Suppressor macrophage (primary cell): ENCODE results near the gene SEPSECS.

Source experiments
- DNase-seq, 4 experiments: peaks; one replicate each; pipeline ENCODE4 v3.0.0-alpha.2; 2020 to 2022

The SEPSECS gene

DNA sequence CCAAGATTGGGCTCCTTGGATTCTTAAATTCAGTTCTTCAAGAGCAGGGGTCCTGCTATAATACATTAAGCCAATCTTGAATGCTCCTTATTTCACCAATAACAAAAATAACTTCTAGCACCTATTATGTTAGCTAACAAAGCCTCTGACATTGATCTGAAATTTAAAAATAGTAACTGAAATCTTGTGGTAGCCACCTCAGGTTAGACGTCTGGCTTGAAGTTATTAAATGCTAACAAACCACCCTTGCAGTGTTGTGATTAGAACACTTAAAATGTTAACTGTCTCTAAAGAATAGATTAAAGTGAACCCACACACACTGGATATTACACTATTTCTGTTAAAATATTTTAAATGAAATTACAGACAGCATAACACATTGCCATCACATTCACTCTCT, 79.7 kb downstream of the SEPSECS start:
- DNase-seq, result no peak

GRCh38 chr4:25078523-25078922, 81.7 kb downstream of the SEPSECS start:
- DNase-seq, result no peak

GRCh38 chr4:25076625-25077398, 83.4 kb downstream of the SEPSECS start:
- no peak for DNase-seq

- DNase-seq, result no peak
Measured at GRCh38 chr4:25075851-25076250, 84.4 kb downstream of the SEPSECS start.

DNA sequence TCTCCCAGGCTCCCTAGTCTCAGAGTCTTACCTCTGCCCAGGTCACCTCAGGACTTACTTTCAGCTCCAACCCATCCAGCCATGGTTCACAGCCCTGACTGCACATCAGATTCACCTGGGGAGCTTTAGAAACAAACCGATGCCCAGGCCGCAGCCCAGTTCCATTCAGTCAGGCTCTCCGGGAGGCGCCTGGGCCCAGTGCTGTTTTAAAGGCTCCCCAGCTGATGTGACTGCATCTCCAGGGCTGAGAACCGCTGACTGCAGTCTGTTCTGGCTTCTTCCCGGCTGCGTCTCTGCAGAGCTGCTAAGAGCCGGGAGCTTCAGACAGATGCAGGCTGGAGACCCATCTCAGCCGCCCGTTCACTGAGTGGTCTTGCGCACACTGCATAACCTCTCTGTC, 85.1 kb downstream of the SEPSECS start:
- no peak for DNase-seq

- no peak for DNase-seq
Measured at GRCh38 chr4:25070545-25070944, 89.7 kb downstream of the SEPSECS start.
